Parathyroid adenoma (tissue), 2 donors: ENCODE results near the gene FRK.
"Not testable (repeated sequence)": the region's sequence is repeated elsewhere in the genome, so short reads cannot be mapped to it uniquely, and the experiment has no call there.

ENCODE experiments used
- H2AFZ ChIP-seq: fragments of 300-600 bp; sonication (generic); one replicate; pipeline ENCODE4 v1.7.0; 2017; ENCODE audit warnings: antibody characterized with exemption, mild to moderate bottlenecking
- H3K27ac ChIP-seq: fragments of 300-600 bp; sonication (generic); one replicate; pipeline ENCODE4 v1.7.0; 2017
- H3K27me3 ChIP-seq: fragments of 300-600 bp; sonication (generic); one replicate; pipeline ENCODE4 v1.7.0; 2017; ENCODE audit warnings: low read length; ENCODE audit not compliant: control insufficient read depth, insufficient read depth
- H3K36me3 ChIP-seq: fragments of 300-600 bp; sonication (generic); one replicate; pipeline ENCODE4 v1.7.0; 2017; ENCODE audit warnings: low read length; ENCODE audit not compliant: control insufficient read depth, insufficient read depth
- H3K4me1 ChIP-seq: fragments of 300-600 bp; sonication (generic); one replicate; pipeline ENCODE4 v1.7.0; 2017; ENCODE audit warnings: control low read depth
- H3K4me2 ChIP-seq: fragments of 300-600 bp; sonication (generic); one replicate; pipeline ENCODE4 v1.7.0; 2017; ENCODE audit warnings: low read length
- H3K4me3 ChIP-seq: fragments of 300-600 bp; sonication (generic); one replicate; pipeline ENCODE4 v1.7.0; 2017; ENCODE audit warnings: low read depth, low read length
- H3K79me2 ChIP-seq: fragments of 300-600 bp; sonication (generic); one replicate; pipeline ENCODE4 v1.7.0; 2017; ENCODE audit warnings: control low read depth
- H3K9ac ChIP-seq: fragments of 300-600 bp; sonication (generic); one replicate; pipeline ENCODE4 v1.7.0; 2017; ENCODE audit warnings: mild to moderate bottlenecking
- H3K9me3 ChIP-seq: fragments of 300-600 bp; sonication (generic); one replicate; pipeline ENCODE4 v1.7.0; 2017; ENCODE audit warnings: low read length; ENCODE audit not compliant: control insufficient read depth
- CTCF ChIP-seq: fragments of 300-600 bp; sonication (generic); IDR thresholded peaks from one replicate; pipeline ENCODE4 v1.7.0; 2017; ENCODE audit warnings: antibody characterized with exemption, mild to moderate bottlenecking
- donor health status: primary hyperparathyroidism.

FRK gene

GRCh38 chr6:116100419-116101301 is 40.0 kb upstream of the FRK start, which contains the start of gene NT5DC1:
Gene NT5DC1 (plus strand): TSS chr6:116100853. CDS start chr6:116100931, 78 bp downstream.
- Histone ChIP-seq H3K4me3 (peak within 1 kb of the TSS; percentile 90), H3K4me1 (peaks cover 6% of the 10 kb centered on the region), H3K9ac (peak within 1 kb of the TSS; percentile 2), H3K36me3 (no peaks in the 10 kb centered on the region), H2AFZ (peak within 1 kb of the TSS; percentile 75), H3K79me2 (peaks cover 22% of the 10 kb centered on the region), H3K27me3 (no peaks in the 10 kb centered on the region), H3K9me3 (no peaks in the 10 kb centered on the region), H3K27ac (peak within 1 kb of the TSS; percentile 85), H3K4me2 (peak within 1 kb of the TSS; percentile 94)
- TF ChIP-seq CTCF, result peak; percentile 51

GRCh38 chr6:116099036-116099435 is 38.3 kb upstream of the FRK start:
- Histone ChIP-seq H3K27ac (no peak overlapping the region), H3K4me2 (no peak overlapping the region), H3K27me3 (no peaks in the 10 kb centered on the region), H2AFZ (no peak overlapping the region), H3K9me3 (no peaks in the 10 kb centered on the region), H3K4me1 (peaks cover 6% of the 10 kb centered on the region), H3K36me3 (no peaks in the 10 kb centered on the region), H3K9ac (no peak overlapping the region), H3K4me3 (no peak overlapping the region), H3K79me2 (peaks cover 14% of the 10 kb centered on the region)
- TF ChIP-seq CTCF, result no peak

- H3K4me3 ChIP-seq, result no peak overlapping the region
- H3K4me2 ChIP-seq, result no peak overlapping the region
- no peak overlapping the region for H3K27ac ChIP-seq
- TF ChIP-seq CTCF, result peak; percentile 65
- no peak overlapping the region for H3K9ac ChIP-seq
- peaks cover 5% of the 10 kb centered on the region for H3K79me2 ChIP-seq
- no peaks in the 10 kb centered on the region for H3K9me3 ChIP-seq
- no peaks in the 10 kb centered on the region for H3K36me3 ChIP-seq
- no peaks in the 10 kb centered on the region for H3K27me3 ChIP-seq
- no peak overlapping the region for H2AFZ ChIP-seq
- H3K4me1 ChIP-seq, result peaks cover 6% of the 10 kb centered on the region
Measured at GRCh38 chr6:116096979-116097816, 36.5 kb upstream of the FRK start.

- H2AFZ ChIP-seq, H3K79me2 ChIP-seq, H3K9me3 ChIP-seq: not testable (repeated sequence)
Measured at GRCh38 chr6:116096048-116096759, 35.5 kb upstream of the FRK start.

More at GRCh38 chr6:116096048-116096759, 35.5 kb upstream of the FRK start:
- H3K4me2 ChIP-seq, H3K9ac ChIP-seq, H3K27me3 ChIP-seq, H3K36me3 ChIP-seq, H3K27ac ChIP-seq, H3K4me3 ChIP-seq, H3K4me1 ChIP-seq: not testable (repeated sequence)
